ENCODE results near the gene MYCBP2.
"Not testable (repeated sequence)": the region's sequence is repeated elsewhere in the genome, so short reads cannot be mapped to it uniquely, and the experiment has no call there.

Gene MYCBP2

GRCh38 chr13:77351315-77351714 is 24.4 kb upstream of the MYCBP2 start:
- TF ChIP-seq, protein P1, sequence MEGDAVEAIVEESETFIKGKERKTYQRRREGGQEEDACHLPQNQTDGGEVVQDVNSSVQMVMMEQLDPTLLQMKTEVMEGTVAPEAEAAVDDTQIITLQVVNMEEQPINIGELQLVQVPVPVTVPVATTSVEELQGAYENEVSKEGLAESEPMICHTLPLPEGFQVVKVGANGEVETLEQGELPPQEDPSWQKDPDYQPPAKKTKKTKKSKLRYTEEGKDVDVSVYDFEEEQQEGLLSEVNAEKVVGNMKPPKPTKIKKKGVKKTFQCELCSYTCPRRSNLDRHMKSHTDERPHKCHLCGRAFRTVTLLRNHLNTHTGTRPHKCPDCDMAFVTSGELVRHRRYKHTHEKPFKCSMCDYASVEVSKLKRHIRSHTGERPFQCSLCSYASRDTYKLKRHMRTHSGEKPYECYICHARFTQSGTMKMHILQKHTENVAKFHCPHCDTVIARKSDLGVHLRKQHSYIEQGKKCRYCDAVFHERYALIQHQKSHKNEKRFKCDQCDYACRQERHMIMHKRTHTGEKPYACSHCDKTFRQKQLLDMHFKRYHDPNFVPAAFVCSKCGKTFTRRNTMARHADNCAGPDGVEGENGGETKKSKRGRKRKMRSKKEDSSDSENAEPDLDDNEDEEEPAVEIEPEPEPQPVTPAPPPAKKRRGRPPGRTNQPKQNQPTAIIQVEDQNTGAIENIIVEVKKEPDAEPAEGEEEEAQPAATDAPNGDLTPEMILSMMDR (IDR thresholded peaks at IDR 0.05; ENCODE audit: low read depth, low read length): no peak
- H3K4me3 ChIP-seq (ENCODE audit: low read depth, low read length): no peak overlapping the region

- TF ChIP-seq, protein P1 (IDR thresholded peaks at IDR 0.05; ENCODE audit: low read depth, low read length): no peak
- H3K4me3 ChIP-seq (ENCODE audit: low read depth, low read length): no peak overlapping the region
Measured at GRCh38 chr13:77350811-77351210, 23.9 kb upstream of the MYCBP2 start.

DNA sequence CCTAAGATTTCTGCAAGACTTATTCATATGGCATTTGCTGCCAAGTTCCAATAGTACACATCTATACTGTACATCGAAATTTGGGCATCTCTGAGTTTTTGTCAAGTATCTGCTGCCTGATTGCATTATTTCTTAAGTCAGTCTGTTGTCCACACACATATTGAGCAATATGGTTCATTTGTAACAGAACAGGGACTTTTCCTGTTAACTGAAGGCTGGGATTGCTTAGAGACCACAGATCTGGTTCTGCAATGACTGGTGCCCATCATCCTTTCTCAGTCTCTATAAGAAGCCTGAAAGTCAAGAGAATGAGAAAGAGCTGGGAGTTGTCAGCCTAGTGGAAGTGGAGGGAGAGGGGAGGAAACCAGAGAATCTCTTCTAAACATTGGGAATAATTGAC is 22.5 kb upstream of the MYCBP2 start:
- H3K4me3 ChIP-seq (ENCODE audit: low read depth, low read length): no peak overlapping the region
- TF ChIP-seq, protein P1 (IDR thresholded peaks at IDR 0.05; ENCODE audit: low read depth, low read length): no peak

DNA sequence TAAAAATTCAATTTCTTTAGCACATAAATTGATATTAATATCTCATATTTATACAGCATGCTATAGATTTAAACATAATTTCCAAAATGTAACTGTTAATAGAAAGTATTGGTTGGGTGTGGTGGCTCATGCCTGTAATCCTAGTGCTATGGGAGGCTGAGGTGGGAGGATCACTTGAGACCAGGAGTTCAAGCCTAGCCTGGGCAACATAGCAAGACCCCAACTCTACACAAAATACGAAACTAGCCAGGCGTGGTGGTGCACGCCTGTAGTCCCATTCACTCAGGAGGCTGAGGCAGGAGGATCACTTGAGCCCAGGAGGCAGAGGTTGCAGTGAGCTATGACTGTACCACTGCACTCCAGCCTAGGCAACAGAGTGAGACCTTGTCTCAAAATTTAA is 20.5 kb upstream of the MYCBP2 start:
- not testable (repeated sequence) for H3K4me3 ChIP-seq (ENCODE audit: low read depth, low read length)

DNA sequence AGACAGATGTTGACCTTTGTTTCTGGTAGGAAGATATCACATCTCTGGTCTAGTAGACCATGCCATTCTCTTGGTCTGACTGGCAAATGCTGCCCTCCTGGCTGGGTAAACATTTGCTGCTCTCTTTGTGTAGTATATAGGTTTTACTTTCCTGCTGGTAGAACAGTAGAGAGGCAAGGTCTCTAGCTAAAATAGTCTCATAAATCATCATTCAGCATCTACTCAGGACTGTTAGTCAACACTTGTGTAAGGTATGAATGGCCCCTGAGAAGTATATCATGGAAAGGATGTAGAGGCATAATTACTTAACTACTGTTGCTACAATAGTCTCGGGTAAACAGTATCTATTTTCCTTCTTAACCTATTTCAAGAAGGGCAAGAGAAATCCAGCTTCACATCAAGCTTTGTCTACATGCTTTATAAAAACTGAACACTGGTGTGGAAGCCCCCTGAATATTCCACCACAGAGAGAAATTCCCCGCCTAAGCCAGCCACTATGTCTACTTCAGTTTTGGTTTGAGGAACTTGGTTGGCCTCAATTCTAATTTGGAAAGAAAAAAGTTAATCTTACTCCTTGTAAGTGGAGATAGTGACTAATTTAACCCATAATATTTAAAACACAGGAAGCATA is 18.4 kb upstream of the MYCBP2 start:
- TF ChIP-seq, protein P1 (IDR thresholded peaks at IDR 0.05; ENCODE audit: low read depth, low read length): no peak
- no peak overlapping the region for H3K4me3 ChIP-seq (ENCODE audit: low read depth, low read length)

- no peak overlapping the region for H3K4me3 ChIP-seq (ENCODE audit: low read depth, low read length)
- TF ChIP-seq, protein P1 (IDR thresholded peaks at IDR 0.05; ENCODE audit: low read depth, low read length): no peak
Measured at GRCh38 chr13:77343841-77344240, 16.9 kb upstream of the MYCBP2 start.

- H3K4me3 ChIP-seq (ENCODE audit: low read depth, low read length): no peak overlapping the region
- TF ChIP-seq, protein P1 (IDR thresholded peaks at IDR 0.05; ENCODE audit: low read depth, low read length): no peak
Measured at GRCh38 chr13:77339408-77339807, 12.5 kb upstream of the MYCBP2 start.

GRCh38 chr13:77338961-77339401 is 12.1 kb upstream of the MYCBP2 start:
- no peak overlapping the region for H3K4me3 ChIP-seq (ENCODE audit: low read depth, low read length)
- TF ChIP-seq, protein P1 (IDR thresholded peaks at IDR 0.05; ENCODE audit: low read depth, low read length): no peak

Measured in WI38 (cell line).